ENCODE measurements around the gene DLGAP1.

DLGAP1 gene

GRCh38 chr18:3716116-3716660 is 738.9 kb downstream of the DLGAP1 start:
- DNase-seq (ENCODE audit: low read depth in 1 of 2, low spot score in 1 of 2) = no peak

GRCh38 chr18:3715231-3716080 is 739.7 kb downstream of the DLGAP1 start:
- TF ChIP-seq SPI1 (IDR thresholded peaks at IDR 0.05; ENCODE audit: borderline replicate concordance, low read depth) (no peak), REST (IDR thresholded peaks at IDR 0.05; ENCODE audit: insufficient replicate concordance, low read depth) (no peak), GABPA (IDR thresholded peaks at IDR 0.05; ENCODE audit: low read depth) (no peak), POLR2AphosphoS5 (IDR thresholded peaks at IDR 0.05; ENCODE audit: low read depth) (no peak), CTCF (IDR thresholded peaks at IDR 0.05; ENCODE audit: insufficient read depth, low read length) (no peak)
- H3K27ac ChIP-seq (replicated peaks) = no peak overlapping the region
- no peaks in the 10 kb centered on the region for H3K27me3 ChIP-seq (ENCODE audit: insufficient read depth, poor library complexity, severe bottlenecking)
- no peak for DNase-seq (ENCODE audit: low read depth in 1 of 2, low spot score in 1 of 2)
- no peak overlapping the region for H3K4me3 ChIP-seq (replicated peaks; ENCODE audit: insufficient read depth, low read length)

More at GRCh38 chr18:3716116-3716660, 738.9 kb downstream of the DLGAP1 start:
- TF ChIP-seq REST (IDR thresholded peaks at IDR 0.05; ENCODE audit: insufficient replicate concordance, low read depth) (no peak), CTCF (IDR thresholded peaks at IDR 0.05; ENCODE audit: insufficient read depth, low read length) (no peak), SPI1 (IDR thresholded peaks at IDR 0.05; ENCODE audit: borderline replicate concordance, low read depth) (no peak)
- Histone ChIP-seq H3K4me3 (replicated peaks; ENCODE audit: insufficient read depth, low read length) (no peak overlapping the region), H3K27ac (replicated peaks) (no peak overlapping the region), H3K27me3 (ENCODE audit: insufficient read depth, poor library complexity, severe bottlenecking) (no peaks in the 10 kb centered on the region)

GRCh38 chr18:3713708-3714107 is 741.4 kb downstream of the DLGAP1 start:
- H3K4me3 ChIP-seq (replicated peaks; ENCODE audit: insufficient read depth, low read length) = no peak overlapping the region
- H3K27ac ChIP-seq (replicated peaks) = no peak overlapping the region
- TF ChIP-seq GABPA (IDR thresholded peaks at IDR 0.05; ENCODE audit: low read depth) = no peak
- TF ChIP-seq REST (IDR thresholded peaks at IDR 0.05; ENCODE audit: insufficient replicate concordance, low read depth) = no peak
- no peak for DNase-seq (ENCODE audit: low read depth in 1 of 2, low spot score in 1 of 2)
- no peaks in the 10 kb centered on the region for H3K27me3 ChIP-seq (ENCODE audit: insufficient read depth, poor library complexity, severe bottlenecking)

Data from HL-60 (cell line).